ENCODE data around the gene DLST.

DLST gene

GRCh38 chr14:74940956-74941565, 59.3 kb downstream of the DLST start:
- no peak for DNase-seq
- ATAC-seq = no peak

DNA sequence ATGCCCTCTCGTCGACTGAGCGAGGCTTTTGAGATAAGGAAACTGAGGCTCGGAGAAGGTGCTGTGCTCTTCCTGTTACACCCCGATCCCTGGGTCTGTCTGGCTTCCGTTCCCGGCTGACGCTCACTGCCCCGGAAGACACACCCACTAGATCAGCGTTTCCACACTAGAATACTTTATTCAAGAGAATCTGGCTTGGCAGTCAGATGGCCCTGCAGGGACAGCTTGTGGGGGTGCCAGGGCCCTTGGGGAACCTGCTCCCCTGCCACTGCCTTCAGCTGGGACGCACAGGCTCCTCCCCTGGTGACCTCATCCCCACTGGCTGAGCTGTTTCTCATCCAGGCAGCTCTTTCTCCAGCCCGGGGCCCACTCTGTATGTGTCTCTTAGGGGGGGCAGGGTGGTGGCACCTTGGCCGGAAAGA, 60.0 kb downstream of the DLST start:
- DNase-seq (peak; percentile 72), ATAC-seq (peak; percentile 81)

- no peak for ATAC-seq
- no peak for DNase-seq
These were observed 60.5 kb downstream of the DLST start for GRCh38 chr14:74942181-74942580.

DNA sequence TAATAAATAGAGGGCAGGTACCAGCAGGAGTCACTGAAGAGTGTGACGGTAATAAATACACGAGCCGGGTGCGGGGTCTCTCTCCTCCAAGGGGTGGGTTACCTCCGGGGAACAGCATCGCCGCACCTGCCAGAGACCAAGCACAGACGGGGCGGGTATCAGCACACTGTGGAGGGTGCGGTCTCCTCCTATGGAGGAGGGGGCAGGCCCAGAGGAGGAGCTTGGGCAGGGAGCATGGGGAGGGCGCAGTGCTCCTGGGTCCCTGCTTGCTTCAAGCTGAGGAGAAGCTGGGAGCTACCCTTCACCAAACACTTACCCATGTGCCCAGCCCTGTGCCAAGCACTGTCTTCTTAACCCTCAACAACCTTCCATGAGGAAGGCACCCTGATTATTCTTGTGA, 60.9 kb downstream of the DLST start:
- DNase-seq = no peak
- no peak for ATAC-seq

GRCh38 chr14:74945261-74945851, 63.6 kb downstream of the DLST start:
- no peak for ATAC-seq
- peak; percentile 67 for DNase-seq

DNA sequence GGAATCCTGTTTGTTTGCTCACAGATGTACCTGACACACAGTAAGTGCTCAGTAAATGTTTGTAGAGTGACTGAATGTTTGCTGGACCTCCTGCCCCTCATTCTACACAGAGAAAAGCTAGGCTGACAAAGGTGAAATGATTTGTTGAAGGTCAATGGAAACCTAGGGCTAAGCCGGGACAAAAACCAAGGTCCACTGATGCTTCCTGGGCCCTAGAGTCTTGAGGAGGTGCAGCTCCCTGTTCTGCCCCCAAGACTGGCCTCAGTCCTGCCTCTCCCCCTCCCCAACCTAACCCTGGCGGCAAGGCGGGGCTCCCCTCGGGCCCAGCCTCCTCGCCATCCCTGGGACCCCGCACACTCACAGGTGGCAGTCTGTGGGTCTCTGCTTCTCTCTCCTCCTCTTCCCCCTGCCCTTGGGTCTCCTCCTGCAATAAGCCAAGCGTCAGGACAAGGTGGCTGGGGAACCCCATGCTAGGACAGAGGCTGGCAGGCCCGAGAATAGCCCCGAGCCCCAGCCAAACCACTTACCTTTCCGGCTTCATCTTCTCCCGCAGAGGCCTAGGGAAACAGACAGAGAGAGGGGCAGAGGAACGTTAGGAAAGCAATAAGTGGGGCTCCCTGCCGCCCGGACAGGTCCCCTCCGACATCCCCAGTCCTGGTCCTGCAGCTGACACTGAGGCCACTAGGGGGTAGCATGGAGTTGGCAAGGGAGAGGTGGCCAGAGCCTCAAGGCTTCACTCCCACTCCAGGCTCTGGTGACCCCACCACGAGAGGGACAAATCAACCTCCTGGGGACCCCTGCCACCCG, 64.3 kb downstream of the DLST start:
- ATAC-seq (peak; percentile 60), DNase-seq (peak; percentile 88)

DNA sequence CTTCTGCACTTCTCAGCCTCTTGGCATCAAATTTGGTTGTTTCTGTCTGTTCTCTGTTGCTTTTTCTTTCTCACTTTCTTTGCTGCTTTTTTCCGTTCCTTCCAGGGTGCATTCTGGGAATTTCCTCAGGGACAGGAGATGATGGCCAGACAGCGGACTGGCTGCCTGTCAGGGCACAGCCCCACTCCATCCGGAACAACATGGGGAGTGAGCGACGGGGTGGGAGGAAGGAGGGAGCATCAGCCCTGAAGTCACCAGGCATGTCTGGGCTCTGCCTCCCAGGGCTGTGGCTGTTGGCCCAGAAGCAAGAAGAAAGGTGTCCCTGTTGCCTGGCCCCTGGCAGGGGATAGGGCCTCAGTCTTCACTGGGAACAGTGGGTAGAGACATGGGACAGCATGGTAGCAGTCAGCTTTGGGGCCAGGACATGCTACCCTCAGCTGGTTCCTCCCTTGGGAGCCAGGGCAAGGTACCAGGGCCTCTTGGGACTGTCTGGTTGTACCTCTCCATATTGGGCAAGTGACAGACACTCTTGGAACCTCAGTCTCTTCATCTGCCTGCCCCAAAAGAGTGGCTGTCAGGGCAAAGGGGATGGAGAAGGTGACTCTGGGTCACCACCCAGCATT, 65.1 kb downstream of the DLST start:
- ATAC-seq = no peak
- no peak for DNase-seq

DNA sequence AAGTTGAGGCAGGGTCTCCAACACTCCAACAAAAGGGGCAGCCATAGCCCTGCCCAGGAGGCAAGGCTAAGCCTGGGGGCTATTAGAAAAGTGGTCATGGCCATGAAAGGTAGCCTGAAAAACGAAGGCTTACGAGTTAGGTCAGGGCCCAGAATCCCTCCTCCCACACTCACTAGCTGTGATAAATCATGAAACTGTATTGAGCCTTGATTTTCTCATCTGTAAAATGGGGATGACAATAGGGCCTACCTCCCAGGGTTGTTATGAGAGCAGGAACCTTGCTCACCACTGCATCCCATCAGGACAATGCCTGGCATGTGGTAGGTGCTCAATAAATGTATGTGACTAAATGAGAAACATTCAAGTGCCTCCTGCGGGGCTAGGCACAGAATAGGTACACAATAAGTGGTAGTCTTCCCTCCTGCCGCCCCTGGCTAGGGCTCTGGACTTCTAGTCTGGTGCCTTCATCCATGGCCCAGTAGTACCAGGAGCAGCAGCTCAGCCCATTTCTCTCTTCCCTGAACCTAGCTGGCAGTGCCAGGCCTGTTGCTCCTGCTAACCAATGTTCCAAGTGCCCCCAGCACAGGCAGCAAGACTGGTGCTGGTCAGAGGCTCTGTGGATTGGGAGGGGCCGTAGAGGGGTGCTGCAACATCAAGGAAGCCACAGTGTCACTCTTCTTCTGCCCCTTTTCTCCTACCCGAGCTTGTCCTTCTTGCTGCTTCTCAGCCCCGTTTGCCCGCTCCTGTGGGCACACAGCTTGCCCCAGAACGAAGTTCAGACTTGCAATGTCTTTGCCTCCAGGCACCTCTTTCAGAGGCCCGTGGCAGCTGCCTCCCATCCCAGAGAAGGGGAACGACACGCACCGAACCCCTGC, 65.9 kb downstream of the DLST start:
- no peak for DNase-seq
- no peak for ATAC-seq

DNA sequence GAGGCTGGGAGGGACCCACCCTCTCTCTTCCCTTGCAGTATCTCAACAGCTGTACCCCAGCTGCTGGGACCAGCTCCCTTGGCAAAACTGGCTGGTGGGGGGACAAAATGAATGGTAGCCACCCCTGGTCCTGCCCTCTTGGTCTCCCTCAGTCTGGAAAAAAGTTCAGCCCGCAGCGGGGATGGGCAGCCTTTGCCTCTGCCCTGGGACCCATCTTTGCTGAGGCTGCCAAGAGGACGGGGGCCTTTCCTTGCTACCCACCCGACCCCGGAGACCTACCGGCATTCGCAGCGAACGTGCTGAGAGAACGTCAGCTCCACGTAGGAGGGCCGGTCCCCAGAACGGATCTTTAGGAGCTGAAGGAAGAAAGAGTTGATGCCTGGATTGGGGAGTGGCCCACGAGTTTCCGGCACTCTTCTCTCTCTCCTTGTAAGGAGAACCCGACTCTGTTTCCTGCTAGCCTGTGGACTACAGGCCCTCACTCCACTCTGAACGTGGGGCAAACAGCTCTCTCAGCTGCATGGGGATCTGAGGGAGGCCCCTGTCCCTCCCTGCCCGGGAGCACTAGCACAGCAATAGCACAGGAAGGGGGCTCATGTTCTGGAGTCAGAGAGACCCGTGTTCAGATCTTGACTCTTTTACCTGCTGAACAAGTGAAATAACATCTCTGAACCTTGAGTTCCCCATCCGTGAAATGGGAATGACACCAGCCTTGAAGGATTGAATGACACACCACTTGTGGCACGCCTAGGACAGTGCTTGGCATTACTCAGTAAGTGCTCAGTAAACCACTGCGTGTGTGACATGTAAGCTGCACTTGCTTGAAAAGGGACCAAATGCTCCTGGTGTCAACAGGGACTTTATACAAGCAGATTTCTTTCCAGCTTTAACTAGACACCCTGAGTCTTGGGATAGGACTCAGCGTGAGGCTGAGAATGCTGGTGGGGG, 66.8 kb downstream of the DLST start:
- DNase-seq = no peak
- ATAC-seq = no peak

GRCh38 chr14:74949191-74949601, 67.5 kb downstream of the DLST start:
- ATAC-seq (no peak), DNase-seq (no peak)

DNA sequence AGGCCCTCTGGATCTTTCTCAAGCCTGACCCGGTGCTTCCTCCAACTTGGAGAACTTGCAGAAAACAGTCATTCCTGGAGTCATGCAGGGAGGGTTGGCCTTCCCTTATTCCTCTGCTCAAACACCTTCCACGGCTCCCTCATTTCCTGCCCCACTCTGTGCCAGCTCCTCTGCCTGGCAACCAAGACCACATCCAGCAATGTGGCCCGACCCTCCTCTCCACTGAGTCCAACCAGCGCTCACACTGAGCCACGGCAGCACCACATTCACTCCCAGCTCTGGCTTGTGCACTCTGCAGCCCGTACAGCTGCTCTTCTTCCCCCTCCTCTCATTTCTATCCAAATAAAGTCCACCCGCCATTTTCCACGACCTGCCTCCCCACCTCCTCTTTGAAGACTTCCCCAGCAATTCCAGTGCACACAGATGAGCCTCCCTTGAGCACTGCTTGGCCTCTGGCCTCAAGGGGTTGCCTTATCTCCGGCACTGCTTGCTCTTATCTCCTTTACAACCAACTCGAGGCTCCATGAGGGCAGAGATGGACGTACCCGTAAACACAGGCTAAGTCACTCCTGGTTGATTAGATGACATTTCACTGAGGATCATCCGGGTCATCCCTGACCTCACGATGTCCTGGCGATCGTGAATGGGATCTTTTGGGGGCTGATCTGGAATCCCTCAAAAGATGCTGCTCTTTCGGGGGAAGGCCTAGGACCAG, 68.3 kb downstream of the DLST start:
- ATAC-seq (no peak), DNase-seq (no peak)

GRCh38 chr14:74950795-74951442, 69.2 kb downstream of the DLST start:
- DNase-seq (no peak), ATAC-seq (no peak)

GRCh38 chr14:74951443-74952179, 69.9 kb downstream of the DLST start:
- ATAC-seq (no peak), DNase-seq (no peak)

- DNase-seq (no peak), ATAC-seq (no peak)
These were observed 70.5 kb downstream of the DLST start for GRCh38 chr14:74952180-74952665.

- no peak for DNase-seq
- ATAC-seq = no peak
These were observed 71.2 kb downstream of the DLST start for GRCh38 chr14:74952697-74953484.

All from stimulated activated naive CD8-positive, alpha-beta T cell treated with anti-CD3 and anti-CD28 coated beads, Interleukin-15, Interleukin-2, amounts not matched to agents 100 U/mL and 50 U/mL, for 24 hours (primary cell).